ENCODE measurements around the gene LSP1.

GRCh38 chr11:1878137-1879031 is 25.5 kb downstream of the LSP1 start:
- no peak for TF ChIP-seq CTCF (conservative IDR thresholded peaks at IDR 0.05 in 1 of 2, IDR thresholded peaks at IDR 0.05 in 1 of 2; ENCODE audit: low read depth in 1 of 2, low read length in 2 of 2)
- TF ChIP-seq EZH2 (IDR thresholded peaks at IDR 0.05; ENCODE audit: low read length, missing control alignments), result no peak

All from fibroblast of lung (primary cell).